Measurements from ENCODE around the gene PARVA.

- TF ChIP-seq POLR2A (IDR thresholded peaks at IDR 0.05; ENCODE audit: low read depth, low read length) = no peak
- no peak for TF ChIP-seq POLR2AphosphoS5 (IDR thresholded peaks at IDR 0.05; ENCODE audit: low read depth, low read length)
Observed at GRCh38 chr11:12409621-12410005, 32.2 kb downstream of the PARVA start.
